Measurements from ENCODE around the gene PCNX2. TPM values are rescaled to one million over a fixed set of nuclear protein-coding genes. Genes with fewer than 3 reads are reported as not detected.

PCNX2 gene
- total RNA-seq, 1 experiment from 2014 or later: 9.1 TPM

GRCh38 chr1:233193741-233194140 lies 101.8 kb downstream of the PCNX2 start:
- no peak overlapping the region for H3K27ac ChIP-seq (ENCODE audit: low read depth, low read length, poor library complexity, severe bottlenecking)
- peaks cover 3% of the 10 kb centered on the region for H3K36me3 ChIP-seq (ENCODE audit: insufficient read depth, low read length, poor library complexity, severe bottlenecking)
- intact Hi-C loops (cut with micrococcal nuclease; ENCODE audit: unreplicated experiment): no loop called here
- BruUV-seq (replicated peaks): no TSS peak
- peaks cover 19% of the 10 kb centered on the region for H3K9me3 ChIP-seq (ENCODE audit: low read depth, low read length, poor library complexity, severe bottlenecking)
- H3K27me3 ChIP-seq (replicated peaks; ENCODE audit: insufficient read depth, low read depth, low read length, poor library complexity): no peaks in the 10 kb centered on the region
- no peaks in the 10 kb centered on the region for H3K4me1 ChIP-seq (ENCODE audit: insufficient read depth, low read length, poor library complexity, severe bottlenecking)
- ChIA-PET POLR2A (ENCODE audit: low non-redundant PET) (no interaction called here), CTCF (no interaction called here)
- TF ChIP-seq EZH2 (IDR thresholded peaks at IDR 0.05; ENCODE audit: borderline replicate concordance, low read depth, low read length, poor library complexity, severe bottlenecking) (no peak), CTCF (conservative IDR thresholded peaks at IDR 0.05; ENCODE audit: low read depth, low read length) (no peak)
- DNase-seq (ENCODE audit: low spot score): no peak
- H3K4me3 ChIP-seq (ENCODE audit: low read depth, low read length, poor library complexity, severe bottlenecking): no peak overlapping the region

GRCh38 chr1:233190987-233191386 lies 104.5 kb downstream of the PCNX2 start:
- no peak for DNase-seq (ENCODE audit: low spot score)
- Histone ChIP-seq H3K27me3 (replicated peaks; ENCODE audit: insufficient read depth, low read depth, low read length, poor library complexity) (no peaks in the 10 kb centered on the region), H3K4me1 (ENCODE audit: insufficient read depth, low read length, poor library complexity, severe bottlenecking) (no peaks in the 10 kb centered on the region), H3K9me3 (ENCODE audit: low read depth, low read length, poor library complexity, severe bottlenecking) (peaks cover 19% of the 10 kb centered on the region), H3K36me3 (ENCODE audit: insufficient read depth, low read length, poor library complexity, severe bottlenecking) (no peaks in the 10 kb centered on the region), H3K27ac (ENCODE audit: low read depth, low read length, poor library complexity, severe bottlenecking) (no peak overlapping the region), H3K4me3 (ENCODE audit: low read depth, low read length, poor library complexity, severe bottlenecking) (no peak overlapping the region)
- POLR2A ChIA-PET (ENCODE audit: low non-redundant PET): interaction anchor here (0.5 kb wide), 1 partner anchor 40 kb away, joined by 5 read pairs; no protein-coding TSS in a partner anchor
- intact Hi-C loops (cut with micrococcal nuclease; ENCODE audit: unreplicated experiment): no loop called here
- CTCF ChIA-PET: no interaction called here
- TF ChIP-seq EZH2 (IDR thresholded peaks at IDR 0.05; ENCODE audit: borderline replicate concordance, low read depth, low read length, poor library complexity, severe bottlenecking) (no peak), CTCF (conservative IDR thresholded peaks at IDR 0.05; ENCODE audit: low read depth, low read length) (no peak)
- BruUV-seq (replicated peaks): no TSS peak

- POLR2A ChIA-PET (ENCODE audit: low non-redundant PET): no interaction called here
- no peak overlapping the region for H3K4me3 ChIP-seq (ENCODE audit: low read depth, low read length, poor library complexity, severe bottlenecking)
- DNase-seq (ENCODE audit: low spot score): no peak
- no peak overlapping the region for H3K27ac ChIP-seq (ENCODE audit: low read depth, low read length, poor library complexity, severe bottlenecking)
- intact Hi-C loops (cut with micrococcal nuclease; ENCODE audit: unreplicated experiment): no loop called here
- H3K36me3 ChIP-seq (ENCODE audit: insufficient read depth, low read length, poor library complexity, severe bottlenecking): no peaks in the 10 kb centered on the region
- peaks cover 9% of the 10 kb centered on the region for H3K9me3 ChIP-seq (ENCODE audit: low read depth, low read length, poor library complexity, severe bottlenecking)
- CTCF ChIA-PET: no interaction called here
- TF ChIP-seq EZH2 (IDR thresholded peaks at IDR 0.05; ENCODE audit: borderline replicate concordance, low read depth, low read length, poor library complexity, severe bottlenecking): no peak
- TF ChIP-seq CTCF (conservative IDR thresholded peaks at IDR 0.05; ENCODE audit: low read depth, low read length): no peak
- H3K4me1 ChIP-seq (ENCODE audit: insufficient read depth, low read length, poor library complexity, severe bottlenecking): no peaks in the 10 kb centered on the region
- no peaks in the 10 kb centered on the region for H3K27me3 ChIP-seq (replicated peaks; ENCODE audit: insufficient read depth, low read depth, low read length, poor library complexity)
- BruUV-seq (replicated peaks): no TSS peak
Observed at GRCh38 chr1:233189526-233189925, 106.0 kb downstream of the PCNX2 start.
